Natural killer cell treated with Interleukin-12 subunit alpha and Interleukin-12 subunit beta and Interleukin-15 and Interleukin-18, amount 100 ng/mL, for 72 hours (primary cell): ENCODE data around the gene TMEM151B. TPM values are rescaled to one million over a fixed set of nuclear protein-coding genes. Genes with fewer than 3 reads are reported as not detected.
A peak's percentile ranks its signal among the peaks of the same experiment; 100 is the strongest.
"Not testable (repeated sequence)": the region's sequence is repeated elsewhere in the genome, so short reads cannot be mapped to it uniquely, and the experiment has no call there.

Experiments used
- ATAC-seq, 2 donors: fragments of 150-1000 bp; cut with Tn5 transposase in 1 of 2; sonication (Bioruptor Pico), chemical (Tn5 transposase) in 1 of 2; 2 replicates each; pipeline ENCODE4 v1.10.0; 2021
- DNase-seq: peaks from one replicate; pipeline ENCODE4 v3.0.0; 2022; ENCODE audit warnings: low spot score
- H3K27ac Mint-ChIP-seq, 2 donors: 1 replicate in 1 of 2; 2 replicates in 1 of 2; pipeline ENCODE4 v1.8.0; 2022; ENCODE audit warnings: mixed read lengths in 2 of 2, mild to moderate bottlenecking in 1 of 2, moderate library complexity in 1 of 2
- H3K27me3 Mint-ChIP-seq, 2 donors: 1 replicate in 1 of 2; 2 replicates in 1 of 2; pipeline ENCODE4 v1.8.0; 2022; ENCODE audit warnings: mixed read lengths in 2 of 2
- H3K36me3 Mint-ChIP-seq: one replicate; pipeline ENCODE4 v1.8.0; 2022; ENCODE audit warnings: mixed read lengths
- H3K4me1 Mint-ChIP-seq, 2 donors: 1 replicate in 1 of 2; 2 replicates in 1 of 2; pipeline ENCODE4 v1.8.0; 2022; ENCODE audit warnings: low read depth in 2 of 2, mixed read lengths in 2 of 2, mild to moderate bottlenecking in 1 of 2
- H3K4me3 Mint-ChIP-seq: one replicate; pipeline ENCODE4 v1.8.0; 2022; ENCODE audit warnings: mixed read lengths
- H3K9me3 Mint-ChIP-seq: 2 replicates; pipeline ENCODE4 v1.8.0; 2022; ENCODE audit warnings: mixed read lengths
- total RNA-seq, 2 donors: library from RNA; stranded (reverse); gene quantifications; one replicate each; pipeline ENCODE4 v1.2.3, GENCODE V29; 2022

TMEM151B gene
- total RNA-seq, 2 donors from 2014 or later = not detected

DNA sequence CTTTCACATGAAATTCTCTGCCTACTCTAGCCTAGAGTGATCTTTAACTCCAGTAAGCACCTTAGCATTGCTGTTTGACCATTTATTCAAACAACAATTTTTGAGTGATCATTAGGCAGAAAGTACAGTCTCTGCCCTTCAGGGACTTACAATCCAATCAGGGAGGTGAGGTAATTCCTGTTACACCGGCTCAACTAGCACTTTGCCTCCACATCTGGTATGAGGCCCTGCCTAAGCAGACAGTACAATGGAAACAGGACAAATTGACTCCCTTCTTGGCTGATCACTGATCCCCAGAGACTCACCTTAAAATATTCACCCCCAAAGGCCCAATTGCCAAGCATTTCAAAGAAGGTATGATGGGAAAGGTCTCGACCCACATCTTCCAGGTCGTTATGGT lies 41.5 kb downstream of the TMEM151B start:
- Mint-ChIP-seq H3K27ac (peak overlapping the region; percentile 97 to 98), H3K36me3 (peaks cover 14% of the 10 kb centered on the region), H3K9me3 (no peaks in the 10 kb centered on the region), H3K4me3 (peak overlapping the region; percentile 100), H3K27me3 (no peaks in the 10 kb centered on the region), H3K4me1 (peaks cover 10 to 26% of the 10 kb centered on the region in 2 donors)
- ATAC-seq (no peak), DNase-seq (no peak)

- H3K27me3 Mint-ChIP-seq = peaks cover under 1 to 5% of the 10 kb centered on the region in 2 donors
- DNase-seq (peak; percentile 93), ATAC-seq (peak; percentile 96 to 97)
- H3K27ac Mint-ChIP-seq = peak within 1 kb of the TSS; percentile 97 to 98
- H3K9me3 Mint-ChIP-seq = no peaks in the 10 kb centered on the region
- H3K4me1 Mint-ChIP-seq = peaks cover 10 to 26% of the 10 kb centered on the region in 2 donors
- H3K4me3 Mint-ChIP-seq = peak within 1 kb of the TSS; percentile 100
- H3K36me3 Mint-ChIP-seq = peaks cover 10% of the 10 kb centered on the region
Measured at GRCh38 chr6:44312901-44313788, 42.9 kb downstream of the TMEM151B start, which contains the start of gene AARS2. Gene AARS2, minus strand, starts transcription at chr6:44313347. Its CDS starts 24 bp downstream, at chr6:44313323.

DNA sequence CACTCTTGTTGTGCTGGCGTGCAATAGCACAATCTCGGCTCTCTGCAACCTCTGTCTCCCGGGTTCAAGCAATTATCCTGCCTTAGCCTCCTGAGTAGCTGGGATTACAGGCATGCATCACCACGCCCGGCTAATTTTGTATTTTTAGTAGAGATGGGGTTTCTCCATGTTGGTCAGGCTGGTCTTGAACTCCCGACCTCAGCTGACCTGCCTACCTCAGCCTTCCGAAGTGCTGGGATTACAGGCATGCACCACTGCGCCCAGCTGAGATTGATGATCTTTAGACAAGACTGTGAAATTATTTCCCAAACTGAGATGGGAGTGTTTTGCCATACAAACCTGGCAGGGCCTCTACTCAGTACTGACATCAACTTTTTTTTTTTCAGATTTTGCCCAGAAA lies 44.4 kb downstream of the TMEM151B start:
- Mint-ChIP-seq H3K27me3 (peaks cover 16 to 18% of the 10 kb centered on the region in 2 donors), H3K4me1 (peaks cover 10 to 24% of the 10 kb centered on the region in 2 donors)
- H3K36me3 Mint-ChIP-seq, DNase-seq, H3K27ac Mint-ChIP-seq, ATAC-seq, H3K4me3 Mint-ChIP-seq, H3K9me3 Mint-ChIP-seq: not testable (repeated sequence)

GRCh38 chr6:44315516-44315915 lies 45.3 kb downstream of the TMEM151B start:
- DNase-seq (no peak), ATAC-seq (no peak)
- H3K27ac Mint-ChIP-seq = no peak overlapping the region
- no peaks in the 10 kb centered on the region for H3K36me3 Mint-ChIP-seq
- H3K27me3 Mint-ChIP-seq = peaks cover 18 to 25% of the 10 kb centered on the region in 2 donors
- H3K9me3 Mint-ChIP-seq = no peaks in the 10 kb centered on the region
- H3K4me1 Mint-ChIP-seq = peaks cover 10 to 19% of the 10 kb centered on the region in 2 donors
- H3K4me3 Mint-ChIP-seq = no peak overlapping the region

- peaks cover 10 to 19% of the 10 kb centered on the region in 2 donors for H3K4me1 Mint-ChIP-seq
- no peak for ATAC-seq
- no peaks in the 10 kb centered on the region for H3K9me3 Mint-ChIP-seq
- DNase-seq = no peak
- H3K4me3 Mint-ChIP-seq = no peak overlapping the region
- H3K27me3 Mint-ChIP-seq = peaks cover 18 to 29% of the 10 kb centered on the region in 2 donors
- H3K27ac Mint-ChIP-seq = no peak overlapping the region
- H3K36me3 Mint-ChIP-seq = no peaks in the 10 kb centered on the region
Measured at GRCh38 chr6:44315951-44316350, 45.7 kb downstream of the TMEM151B start.

DNA sequence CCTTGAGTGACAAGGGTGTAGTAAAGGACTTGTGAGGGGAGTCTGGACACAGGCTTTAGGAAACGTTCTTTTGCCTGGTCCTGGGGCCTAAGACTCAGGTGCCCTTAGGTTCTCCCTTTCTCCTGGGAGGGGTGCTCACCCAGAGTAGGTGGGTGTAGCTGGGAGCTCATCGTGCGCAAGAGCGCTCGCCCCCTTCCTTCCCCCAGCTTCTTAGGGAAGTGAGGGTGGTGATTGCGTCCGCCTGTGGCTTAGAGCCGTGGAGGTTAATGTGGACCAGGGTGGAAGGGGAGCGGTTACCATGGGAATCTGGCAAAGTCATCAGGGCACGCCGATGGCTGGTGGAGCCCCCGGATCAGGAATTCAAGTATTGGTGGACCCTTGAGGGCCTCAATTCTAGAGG lies 46.2 kb downstream of the TMEM151B start:
- Mint-ChIP-seq H3K36me3 (no peaks in the 10 kb centered on the region), H3K4me1 (peaks cover 9 to 19% of the 10 kb centered on the region in 2 donors), H3K9me3 (no peaks in the 10 kb centered on the region), H3K27me3 (peaks cover 18 to 32% of the 10 kb centered on the region in 2 donors), H3K27ac (no peak overlapping the region), H3K4me3 (no peak overlapping the region)
- DNase-seq = no peak
- no peak for ATAC-seq

DNA sequence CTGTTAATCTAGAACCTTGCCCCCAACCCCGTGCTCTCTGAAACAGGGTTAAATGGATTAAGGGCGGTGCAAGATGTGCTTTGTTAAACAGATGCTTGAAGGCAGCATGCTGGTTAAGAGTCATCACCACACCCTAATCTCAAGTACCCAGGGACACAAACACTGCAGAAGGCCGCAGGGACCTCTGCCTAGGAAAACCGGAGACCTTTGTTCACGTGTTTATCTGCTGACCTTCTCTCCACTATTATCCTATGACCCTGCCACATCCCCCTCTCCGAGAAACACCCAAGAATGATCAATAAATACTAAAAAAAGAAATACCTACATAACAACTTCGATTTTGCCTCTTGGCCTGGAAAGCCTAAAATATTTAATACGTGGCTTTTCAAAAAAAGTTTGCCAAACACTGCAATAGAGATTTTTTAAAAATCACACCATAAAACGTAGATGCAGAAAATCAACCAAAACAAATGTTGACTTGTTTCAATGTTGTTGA lies 46.9 kb downstream of the TMEM151B start:
- not testable (repeated sequence) for H3K4me3 Mint-ChIP-seq, ATAC-seq

DNA sequence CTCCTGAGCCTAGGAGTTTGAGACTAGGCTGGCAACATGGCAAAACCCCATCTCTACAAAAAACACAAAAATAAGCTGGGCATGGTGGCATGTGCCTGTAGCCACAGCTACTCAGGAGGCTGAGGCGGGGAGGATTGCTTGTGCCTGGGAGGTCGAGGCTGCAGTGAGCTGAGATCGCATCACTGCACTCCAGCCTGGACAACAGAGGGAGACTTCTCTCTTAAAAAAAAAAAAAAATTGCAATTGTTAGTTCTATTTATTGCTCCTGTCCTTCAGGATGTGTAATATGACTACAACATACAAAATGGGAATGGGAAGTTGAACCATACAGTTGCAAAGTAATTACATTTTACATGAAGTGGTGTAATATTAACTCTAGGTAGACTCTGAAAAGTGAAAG lies 51.0 kb downstream of the TMEM151B start:
- no peak for DNase-seq
- H3K4me1 Mint-ChIP-seq = no peaks in the 10 kb centered on the region
- H3K9me3 Mint-ChIP-seq = no peaks in the 10 kb centered on the region

More for the DNA sequence above, 46.9 kb downstream of the TMEM151B start:
- Mint-ChIP-seq H3K4me1 (peaks cover 2 to 12% of the 10 kb centered on the region in 2 donors), H3K27me3 (peaks cover 18 to 32% of the 10 kb centered on the region in 2 donors)
- not testable (repeated sequence) for H3K36me3 Mint-ChIP-seq, H3K9me3 Mint-ChIP-seq, DNase-seq, H3K27ac Mint-ChIP-seq

GRCh38 chr6:44327096-44327495 lies 56.8 kb downstream of the TMEM151B start:
- Mint-ChIP-seq H3K27ac (no peak overlapping the region), H3K4me3 (no peak overlapping the region), H3K4me1 (no peaks in the 10 kb centered on the region), H3K27me3 (peaks cover 21 to 26% of the 10 kb centered on the region in 2 donors), H3K9me3 (no peaks in the 10 kb centered on the region), H3K36me3 (no peaks in the 10 kb centered on the region)
- no peak for DNase-seq
- ATAC-seq = no peak

More for the DNA sequence above, 51.0 kb downstream of the TMEM151B start:
- H3K27ac Mint-ChIP-seq = no peak overlapping the region
- peaks cover 18 to 32% of the 10 kb centered on the region in 2 donors for H3K27me3 Mint-ChIP-seq
- H3K36me3 Mint-ChIP-seq = no peaks in the 10 kb centered on the region
- H3K4me3 Mint-ChIP-seq = no peak overlapping the region
- ATAC-seq = no peak

DNA sequence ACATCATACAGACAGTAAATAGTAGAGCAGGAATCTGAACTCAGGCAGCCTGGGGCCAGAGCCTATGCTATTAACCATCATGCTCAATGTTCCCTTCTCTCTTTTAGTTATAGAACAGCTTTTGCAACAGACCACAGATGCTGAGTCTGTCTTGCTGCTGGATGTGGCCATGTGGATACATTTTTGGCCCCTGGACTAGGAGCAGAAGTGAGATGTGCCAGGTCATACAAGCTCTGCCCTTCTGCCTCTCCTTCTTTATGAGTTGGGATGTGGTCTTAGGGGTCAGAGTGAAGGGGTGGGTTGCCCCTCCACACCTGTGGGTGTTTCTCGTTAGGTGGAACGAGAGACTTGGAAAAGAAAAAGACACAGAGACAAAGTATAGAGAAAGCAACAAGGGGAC lies 57.5 kb downstream of the TMEM151B start:
- Mint-ChIP-seq H3K36me3 (no peaks in the 10 kb centered on the region), H3K27me3 (peaks cover 23 to 32% of the 10 kb centered on the region in 2 donors), H3K4me1 (no peaks in the 10 kb centered on the region), H3K4me3 (no peak overlapping the region), H3K9me3 (no peaks in the 10 kb centered on the region), H3K27ac (no peak overlapping the region)
- DNase-seq (no peak), ATAC-seq (no peak)

DNA sequence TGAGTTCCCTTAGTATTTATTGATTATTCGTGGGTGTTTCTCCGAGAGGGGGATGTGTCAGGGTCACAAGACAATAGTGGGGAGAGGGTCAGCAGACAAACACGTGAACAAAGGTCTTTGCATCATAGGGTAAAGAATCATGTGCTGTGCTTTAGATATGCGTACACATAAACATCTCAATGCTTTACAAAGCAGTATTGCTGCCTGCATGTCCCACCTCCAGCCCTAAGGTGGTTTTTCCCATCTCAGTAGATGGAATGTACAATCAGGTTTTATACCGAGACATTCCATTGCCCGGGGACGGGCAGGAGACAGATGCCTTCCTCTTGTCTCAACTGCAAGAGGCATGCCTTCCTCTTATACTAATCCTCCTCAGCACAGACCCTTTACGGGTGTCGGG lies 58.0 kb downstream of the TMEM151B start:
- H3K4me1 Mint-ChIP-seq, DNase-seq, H3K4me3 Mint-ChIP-seq, H3K36me3 Mint-ChIP-seq, H3K27ac Mint-ChIP-seq, H3K9me3 Mint-ChIP-seq, ATAC-seq: not testable (repeated sequence)
- peaks cover 23 to 37% of the 10 kb centered on the region in 2 donors for H3K27me3 Mint-ChIP-seq

GRCh38 chr6:44329858-44330257 lies 59.6 kb downstream of the TMEM151B start:
- Mint-ChIP-seq H3K9me3 (no peaks in the 10 kb centered on the region), H3K36me3 (no peaks in the 10 kb centered on the region), H3K4me3 (no peak overlapping the region), H3K27ac (no peak overlapping the region), H3K4me1 (no peaks in the 10 kb centered on the region), H3K27me3 (peaks cover 23 to 44% of the 10 kb centered on the region in 2 donors)
- ATAC-seq = no peak
- no peak for DNase-seq

DNA sequence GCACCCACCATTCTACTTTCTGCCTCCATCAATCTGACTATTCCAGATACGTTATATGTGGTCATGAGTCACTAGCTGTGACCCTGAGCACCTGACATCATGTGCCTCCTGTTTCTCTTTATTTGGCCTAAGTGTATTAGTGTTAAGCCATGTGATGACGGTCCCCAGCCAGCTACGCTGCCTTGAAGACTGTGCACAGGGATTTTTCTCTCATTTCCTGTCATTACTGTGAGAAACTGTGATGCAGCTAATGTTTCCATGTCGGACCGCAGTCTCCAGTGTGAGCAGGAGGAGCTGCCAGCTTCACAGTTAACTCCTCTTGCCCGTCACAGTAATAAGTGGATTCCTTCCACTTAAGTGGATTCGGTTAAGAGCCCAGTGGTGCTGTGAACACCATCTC lies 62.3 kb downstream of the TMEM151B start:
- no peaks in the 10 kb centered on the region for H3K9me3 Mint-ChIP-seq
- H3K4me1 Mint-ChIP-seq = no peaks in the 10 kb centered on the region
- no peaks in the 10 kb centered on the region for H3K36me3 Mint-ChIP-seq
- no peak for ATAC-seq
- H3K4me3 Mint-ChIP-seq = no peak overlapping the region
- H3K27me3 Mint-ChIP-seq = peaks cover 25 to 50% of the 10 kb centered on the region in 2 donors
- DNase-seq = no peak
- no peak overlapping the region for H3K27ac Mint-ChIP-seq

DNA sequence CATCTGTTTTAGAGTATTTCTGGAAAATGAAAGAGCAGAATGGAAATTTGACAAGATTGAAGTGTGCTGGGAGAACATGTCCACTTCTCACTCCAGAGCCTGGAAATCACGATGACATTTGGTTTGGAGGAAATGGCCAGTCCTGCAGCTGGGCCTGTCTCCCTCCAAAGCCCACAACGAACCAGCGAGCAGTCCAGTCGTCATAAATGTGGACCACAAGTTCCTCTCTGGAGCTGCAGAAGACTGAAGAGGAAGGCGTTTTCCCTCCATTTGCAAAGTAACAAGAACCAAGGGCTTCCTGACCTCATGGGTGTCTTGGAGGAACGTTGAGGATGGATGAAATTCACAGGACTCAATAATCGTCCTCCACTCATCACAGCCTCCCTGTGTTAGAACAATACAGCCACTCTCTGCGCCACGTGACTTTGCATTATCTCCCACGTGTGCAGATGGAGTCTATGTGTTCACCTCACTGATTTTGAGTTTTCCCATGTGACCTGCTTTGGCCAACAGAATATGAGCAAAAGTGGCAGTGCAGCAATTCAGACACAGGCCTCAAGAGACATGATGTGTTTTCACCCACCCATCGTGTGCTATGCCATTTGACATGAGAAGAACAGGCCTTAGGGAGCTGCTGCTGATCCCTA lies 63.1 kb downstream of the TMEM151B start:
- DNase-seq = no peak

More for the DNA sequence above, 63.1 kb downstream of the TMEM151B start:
- Mint-ChIP-seq H3K9me3 (no peaks in the 10 kb centered on the region), H3K4me1 (no peaks in the 10 kb centered on the region), H3K27ac (no peak overlapping the region), H3K36me3 (no peaks in the 10 kb centered on the region), H3K27me3 (peaks cover 21 to 44% of the 10 kb centered on the region in 2 donors), H3K4me3 (no peak overlapping the region)
- ATAC-seq = no peak
